Activated T-helper 1 cell treated with anti-CD3 and anti-CD28 coated beads, Interleukin-12 subunit alpha, Interleukin-12 subunit beta, Interleukin-2, Interleukin-4 antibody, amounts not matched to agents 30 ng/mL and 10 ng/mL and 1 ng/mL, durations not matched to agents 14 hours and 24 hours and 36 hours (primary cell): ENCODE measurements around the gene SIAH2. TPM values are rescaled to one million over a fixed set of nuclear protein-coding genes. Genes with fewer than 3 reads are reported as not detected.

ENCODE experiments used
- DNase-seq: peaks from one replicate; pipeline ENCODE4 v3.0.0; 2021; ENCODE audit warnings: low spot score
- H3K27ac Mint-ChIP-seq: one replicate; pipeline ENCODE4 v1.8.0; 2021; ENCODE audit warnings: mild to moderate bottlenecking, mixed read lengths
- H3K27me3 Mint-ChIP-seq: one replicate; pipeline ENCODE4 v1.8.0; 2022; ENCODE audit warnings: mild to moderate bottlenecking, moderate library complexity, mixed read lengths; ENCODE audit not compliant: insufficient read depth
- H3K36me3 Mint-ChIP-seq: one replicate; pipeline ENCODE4 v1.8.0; 2021; ENCODE audit warnings: low read depth, mixed read lengths
- H3K4me1 Mint-ChIP-seq: one replicate; pipeline ENCODE4 v1.8.0; 2021; ENCODE audit warnings: low read depth, mixed read lengths
- H3K4me3 Mint-ChIP-seq: one replicate; pipeline ENCODE4 v1.8.0; 2021; ENCODE audit warnings: mild to moderate bottlenecking, moderate library complexity, mixed read lengths
- H3K9me3 Mint-ChIP-seq: one replicate; pipeline ENCODE4 v1.8.0; 2021; ENCODE audit warnings: mixed read lengths
- intact Hi-C: fragments of 100-400 bp; cut with micrococcal nuclease; formaldehyde crosslinking; loops from one replicate; pipeline ENCODE4 v1.15.1; 2024
- total RNA-seq: library from RNA; stranded (reverse); gene quantifications from 2 replicates; pipeline ENCODE4 v1.2.3, GENCODE V29; 2022

SIAH2 gene
- total RNA-seq, 1 donor from 2014 or later = 175 TPM

DNA sequence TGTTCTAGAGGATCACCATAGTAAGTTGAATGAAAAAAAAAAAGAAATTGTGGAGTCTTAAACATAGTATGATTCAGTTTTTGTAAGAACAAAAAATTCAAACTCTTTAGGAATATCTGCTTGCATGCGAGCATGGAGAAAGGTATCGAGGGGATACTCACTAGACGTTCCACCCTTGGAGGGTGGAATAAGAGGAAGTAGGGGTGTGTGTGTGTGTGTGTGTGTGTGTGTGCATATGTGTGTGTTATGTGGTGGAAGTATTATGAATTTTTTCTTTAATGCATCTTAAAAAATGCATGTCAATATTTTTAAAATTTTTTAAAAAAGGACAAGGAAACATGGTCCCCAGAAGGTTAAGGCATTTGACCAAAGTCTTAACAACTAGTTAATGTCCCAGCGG lies 26.5 kb upstream of the SIAH2 start:
- no peak overlapping the region for H3K4me3 Mint-ChIP-seq
- peaks cover 36% of the 10 kb centered on the region for H3K4me1 Mint-ChIP-seq
- DNase-seq = no peak
- H3K27ac Mint-ChIP-seq = no peak overlapping the region
- no peaks in the 10 kb centered on the region for H3K9me3 Mint-ChIP-seq
- intact Hi-C loops = loop anchor here (5.0 kb wide), 2 partner anchors 493 to 518 kb away; no protein-coding TSS in a partner anchor
- H3K27me3 Mint-ChIP-seq = peaks cover 6% of the 10 kb centered on the region
- H3K36me3 Mint-ChIP-seq = no peaks in the 10 kb centered on the region

DNA sequence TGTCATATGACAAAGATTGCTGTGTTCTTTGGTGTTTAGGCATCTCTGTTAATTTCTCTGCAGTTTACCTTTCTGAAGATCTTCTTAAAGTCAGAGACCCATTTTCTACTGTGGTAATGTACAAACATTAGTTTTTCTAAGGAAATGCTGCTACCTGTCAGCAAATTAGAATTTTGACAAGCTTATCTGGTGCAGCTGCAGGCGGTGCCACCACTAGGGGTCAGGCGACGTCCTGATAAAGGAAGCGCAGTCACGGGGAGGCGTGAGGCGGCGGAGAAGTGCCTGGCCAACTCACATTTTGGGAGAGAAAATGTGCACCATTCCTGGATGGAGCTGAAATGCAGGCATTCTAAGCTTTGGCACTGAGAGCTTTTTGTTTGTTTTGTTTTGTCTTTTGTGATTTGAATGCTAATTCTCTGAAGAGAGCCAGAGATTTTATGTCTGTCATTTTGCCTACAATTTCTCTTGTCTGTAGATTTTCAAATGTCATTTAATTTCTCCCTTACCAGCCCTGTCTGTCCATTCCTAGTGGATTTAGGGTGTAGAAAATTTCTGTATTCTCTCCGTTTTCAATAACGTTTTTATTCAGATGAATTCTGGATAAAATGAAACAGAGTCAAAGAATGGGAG lies 24.9 kb upstream of the SIAH2 start:
- peak; percentile 61 for DNase-seq
- intact Hi-C loops = loop anchor here (1.0 to 5.0 kb wide), 6 partner anchors 67 to 519 kb away; no protein-coding TSS in a partner anchor
- H3K4me1 Mint-ChIP-seq = peaks cover 52% of the 10 kb centered on the region
- peak overlapping the region; percentile 43 for H3K4me3 Mint-ChIP-seq
- no peaks in the 10 kb centered on the region for H3K9me3 Mint-ChIP-seq
- H3K27me3 Mint-ChIP-seq = peaks cover 6% of the 10 kb centered on the region
- H3K27ac Mint-ChIP-seq = no peak overlapping the region
- H3K36me3 Mint-ChIP-seq = no peaks in the 10 kb centered on the region

DNA sequence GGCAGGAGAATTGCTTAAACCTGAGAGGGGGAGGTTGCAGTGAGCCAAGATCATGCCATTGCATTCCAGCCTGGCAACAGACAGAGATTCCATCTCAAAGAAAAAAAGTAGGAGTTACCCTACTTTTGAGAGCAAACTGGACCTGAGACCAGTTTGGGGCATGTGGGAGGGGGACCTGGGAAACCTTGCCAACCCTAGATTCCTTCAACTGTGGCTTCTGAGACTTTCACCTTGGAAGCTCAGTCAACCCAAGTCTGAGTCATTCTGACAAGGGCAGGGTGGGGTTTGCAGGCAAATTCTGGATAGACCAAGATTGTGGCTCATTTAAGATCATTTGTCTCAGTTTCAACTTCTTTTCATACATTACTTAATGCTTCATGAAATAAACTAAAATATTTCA lies 23.8 kb upstream of the SIAH2 start:
- no peaks in the 10 kb centered on the region for H3K36me3 Mint-ChIP-seq
- peaks cover 62% of the 10 kb centered on the region for H3K4me1 Mint-ChIP-seq
- no peak for DNase-seq
- H3K27ac Mint-ChIP-seq = no peak overlapping the region
- H3K9me3 Mint-ChIP-seq = peaks cover 4% of the 10 kb centered on the region
- intact Hi-C loops = loop anchor here (1.0 to 5.0 kb wide), 5 partner anchors 65 to 521 kb away; no protein-coding TSS in a partner anchor
- no peak overlapping the region for H3K4me3 Mint-ChIP-seq
- peaks cover 4% of the 10 kb centered on the region for H3K27me3 Mint-ChIP-seq

DNA sequence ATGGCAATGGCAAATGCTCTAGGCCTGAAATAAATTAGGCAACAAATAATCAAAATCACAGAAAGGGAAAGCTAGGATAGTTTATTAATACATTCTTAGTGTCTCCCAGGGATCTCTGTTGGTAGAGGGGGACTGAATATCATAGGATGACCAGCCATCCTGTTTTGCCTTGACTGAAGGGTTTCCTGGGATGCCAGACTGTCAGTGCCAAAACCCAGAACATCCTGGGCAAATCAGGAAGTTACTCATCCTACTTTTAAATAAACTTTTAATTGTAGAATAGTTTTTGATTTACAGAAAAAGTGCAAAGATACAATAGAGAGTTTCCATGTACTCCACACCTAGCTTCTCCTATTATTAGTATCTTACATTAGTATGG lies 21.8 kb upstream of the SIAH2 start:
- Mint-ChIP-seq H3K4me3 (peak overlapping the region; percentile 66), H3K36me3 (peaks cover 2% of the 10 kb centered on the region), H3K9me3 (peaks cover 4% of the 10 kb centered on the region), H3K27ac (peak overlapping the region; percentile 93), H3K27me3 (peaks cover 4% of the 10 kb centered on the region), H3K4me1 (peaks cover 72% of the 10 kb centered on the region)
- no peak for DNase-seq
- intact Hi-C loops = loop anchor here (1.0 to 5.0 kb wide), 10 partner anchors 13 to 523 kb away; partner anchors contain the start of genes EIF2A, ERICH6, GPR171 and SERP1

- Mint-ChIP-seq H3K4me1 (peaks cover 72% of the 10 kb centered on the region), H3K27me3 (peaks cover 4% of the 10 kb centered on the region), H3K4me3 (peak overlapping the region; percentile 66), H3K36me3 (peaks cover 2% of the 10 kb centered on the region), H3K9me3 (peaks cover 4% of the 10 kb centered on the region), H3K27ac (peak overlapping the region; percentile 93)
- intact Hi-C loops = loop anchor here (1.0 to 5.0 kb wide), 8 partner anchors 13 to 484 kb away; partner anchors contain the start of genes EIF2A, ERICH6, GPR171 and SERP1
- DNase-seq = no peak
Observed at GRCh38 chr3:150783920-150784746, 21.2 kb upstream of the SIAH2 start.

DNA sequence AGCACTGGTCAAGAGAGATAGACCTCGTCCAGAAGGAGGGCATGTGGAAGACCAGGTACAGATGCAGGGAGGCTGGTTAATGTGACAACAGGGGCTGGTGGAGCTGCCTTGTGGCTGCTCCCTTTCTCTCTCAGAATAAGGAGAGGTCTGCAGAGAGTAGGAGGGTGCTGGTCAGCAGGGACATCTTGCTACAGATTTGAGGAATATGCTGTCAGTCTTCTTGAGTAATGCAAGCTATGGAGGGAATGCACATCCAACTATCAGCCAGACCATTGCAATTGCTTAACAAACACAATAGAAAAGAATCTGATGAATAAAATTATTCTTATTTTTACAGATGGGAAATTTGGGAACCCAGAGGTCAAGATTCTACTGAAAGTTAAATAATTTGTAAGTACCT lies 20.3 kb upstream of the SIAH2 start:
- Mint-ChIP-seq H3K4me3 (no peak overlapping the region), H3K27ac (peak overlapping the region; percentile 93)

DNA sequence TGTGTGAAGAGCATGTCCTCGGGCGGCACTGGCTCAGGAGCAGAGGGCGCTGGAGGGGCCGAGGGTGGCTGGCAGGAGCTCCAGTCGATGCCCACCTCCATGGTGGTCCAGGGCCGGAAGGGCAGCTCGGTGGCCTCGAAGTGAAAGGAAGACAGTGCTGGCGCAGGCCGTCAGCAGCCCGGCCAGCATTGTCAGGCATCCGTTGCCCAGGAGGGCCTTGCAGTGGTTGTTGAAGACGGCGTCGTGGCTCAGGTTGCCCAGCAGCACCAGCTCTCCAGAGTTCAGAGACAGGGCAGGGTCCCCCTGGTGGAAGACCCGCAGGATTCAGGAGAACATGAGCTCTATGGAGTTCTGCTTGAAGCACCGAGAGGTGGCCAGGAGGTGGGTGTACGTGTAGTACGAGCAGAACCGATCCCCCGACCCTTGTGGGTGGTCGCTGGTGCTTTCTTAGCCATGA lies 16.5 kb upstream of the SIAH2 start:
- peaks cover 4% of the 10 kb centered on the region for H3K9me3 Mint-ChIP-seq

More for the DNA sequence above, 20.3 kb upstream of the SIAH2 start:
- Mint-ChIP-seq H3K36me3 (peaks cover 2% of the 10 kb centered on the region), H3K9me3 (peaks cover 4% of the 10 kb centered on the region), H3K27me3 (no peaks in the 10 kb centered on the region), H3K4me1 (peaks cover 66% of the 10 kb centered on the region)
- intact Hi-C loops = loop anchor here (5.0 kb wide), 1 partner anchor 419 kb away; the partner anchor contains the start of gene GPR171
- no peak for DNase-seq

GRCh38 chr3:150778793-150779401 lies 15.9 kb upstream of the SIAH2 start:
- H3K4me1 Mint-ChIP-seq = peaks cover 31% of the 10 kb centered on the region
- intact Hi-C loops = no loop called here
- no peaks in the 10 kb centered on the region for H3K27me3 Mint-ChIP-seq
- peaks cover 2% of the 10 kb centered on the region for H3K36me3 Mint-ChIP-seq
- H3K4me3 Mint-ChIP-seq = no peak overlapping the region
- no peak for DNase-seq
- H3K27ac Mint-ChIP-seq = no peak overlapping the region
- peaks cover 4% of the 10 kb centered on the region for H3K9me3 Mint-ChIP-seq

More for the DNA sequence above, 16.5 kb upstream of the SIAH2 start:
- Mint-ChIP-seq H3K4me3 (no peak overlapping the region), H3K27me3 (no peaks in the 10 kb centered on the region), H3K4me1 (peaks cover 36% of the 10 kb centered on the region), H3K27ac (no peak overlapping the region), H3K36me3 (peaks cover 2% of the 10 kb centered on the region)
- no peak for DNase-seq
- intact Hi-C loops = no loop called here

GRCh38 chr3:150775001-150775599 lies 12.1 kb upstream of the SIAH2 start:
- Mint-ChIP-seq H3K9me3 (no peaks in the 10 kb centered on the region), H3K27ac (no peak overlapping the region), H3K36me3 (peaks cover 2% of the 10 kb centered on the region), H3K4me1 (peaks cover 3% of the 10 kb centered on the region), H3K4me3 (no peak overlapping the region), H3K27me3 (peaks cover 2% of the 10 kb centered on the region)
- no peak for DNase-seq
- intact Hi-C loops = no loop called here

- peaks cover 5% of the 10 kb centered on the region for H3K4me1 Mint-ChIP-seq
- no peak overlapping the region for H3K27ac Mint-ChIP-seq
- no peak for DNase-seq
- H3K9me3 Mint-ChIP-seq = no peaks in the 10 kb centered on the region
- intact Hi-C loops = no loop called here
- peaks cover 2% of the 10 kb centered on the region for H3K36me3 Mint-ChIP-seq
- H3K4me3 Mint-ChIP-seq = no peak overlapping the region
- peaks cover 2% of the 10 kb centered on the region for H3K27me3 Mint-ChIP-seq
Observed at GRCh38 chr3:150773616-150774192, 10.7 kb upstream of the SIAH2 start.

DNA sequence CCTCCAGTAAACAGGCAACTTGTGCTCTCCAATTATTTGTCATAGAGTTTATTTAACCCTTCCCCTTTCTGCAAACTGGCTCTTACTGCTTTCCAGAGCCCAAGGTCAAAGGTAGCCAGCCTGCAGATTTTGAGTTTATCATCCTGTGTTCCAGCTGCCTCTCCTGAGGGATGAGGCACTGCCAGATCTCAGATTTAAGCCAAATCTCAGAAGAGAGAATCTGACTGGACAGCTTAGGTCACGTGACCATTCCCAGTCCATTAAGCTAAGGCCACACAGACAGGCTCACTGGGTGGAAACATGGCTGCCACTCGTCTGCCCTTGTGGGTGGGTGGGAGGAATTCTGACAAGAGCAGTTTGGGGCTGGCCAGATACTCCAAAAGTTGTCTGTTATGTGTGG lies 8.6 kb upstream of the SIAH2 start:
- Mint-ChIP-seq H3K36me3 (peaks cover 2% of the 10 kb centered on the region), H3K4me3 (no peak overlapping the region), H3K9me3 (no peaks in the 10 kb centered on the region), H3K4me1 (peaks cover 16% of the 10 kb centered on the region), H3K27ac (no peak overlapping the region), H3K27me3 (peaks cover 2% of the 10 kb centered on the region)
- DNase-seq = no peak
- intact Hi-C loops = no loop called here

- H3K36me3 Mint-ChIP-seq = peaks cover 5% of the 10 kb centered on the region
- no peak for DNase-seq
- intact Hi-C loops = no loop called here
- H3K27ac Mint-ChIP-seq = no peak overlapping the region
- peaks cover 2% of the 10 kb centered on the region for H3K27me3 Mint-ChIP-seq
- no peak overlapping the region for H3K4me3 Mint-ChIP-seq
- H3K9me3 Mint-ChIP-seq = no peaks in the 10 kb centered on the region
- H3K4me1 Mint-ChIP-seq = peaks cover 25% of the 10 kb centered on the region
Observed at GRCh38 chr3:150770681-150771080, 7.7 kb upstream of the SIAH2 start.
